HG03039 (cell line): ENCODE measurements around the gene SHISA9.

Experiments used
- ATAC-seq: cut with Tn5 transposase; IDR thresholded peaks from one replicate; pipeline ENCODE4 v1.9.1; 2021; ENCODE audit warnings: mild to moderate bottlenecking, moderate library complexity; ENCODE audit not compliant: unreplicated experiment

Gene SHISA9

GRCh38 chr16:13109171-13109570 is 207.8 kb downstream of the SHISA9 start:
- ATAC-seq, result no peak

GRCh38 chr16:13110124-13110796 is 208.9 kb downstream of the SHISA9 start:
- no peak for ATAC-seq

- no peak for ATAC-seq
Measured at GRCh38 chr16:13111747-13112146, 210.3 kb downstream of the SHISA9 start.

- ATAC-seq, result no peak
Measured at GRCh38 chr16:13113741-13114140, 212.3 kb downstream of the SHISA9 start.

- ATAC-seq, result no peak
Measured at GRCh38 chr16:13118091-13118490, 216.7 kb downstream of the SHISA9 start.

- no peak for ATAC-seq
Measured at GRCh38 chr16:13120091-13120490, 218.7 kb downstream of the SHISA9 start.

GRCh38 chr16:13120557-13120956 is 219.2 kb downstream of the SHISA9 start:
- no peak for ATAC-seq

- ATAC-seq, result no peak
Measured at GRCh38 chr16:13123991-13124390, 222.6 kb downstream of the SHISA9 start.

- ATAC-seq, result no peak
Measured at GRCh38 chr16:13127144-13127543, 225.7 kb downstream of the SHISA9 start.

GRCh38 chr16:13130586-13130985 is 229.2 kb downstream of the SHISA9 start:
- no peak for ATAC-seq

GRCh38 chr16:13134836-13135235 is 233.4 kb downstream of the SHISA9 start:
- no peak for ATAC-seq

GRCh38 chr16:13136901-13137300 is 235.5 kb downstream of the SHISA9 start:
- ATAC-seq, result no peak

- ATAC-seq, result no peak
Measured at GRCh38 chr16:13138528-13138927, 237.1 kb downstream of the SHISA9 start.

- ATAC-seq, result no peak
Measured at GRCh38 chr16:13139661-13140241, 238.4 kb downstream of the SHISA9 start.

- no peak for ATAC-seq
Measured at GRCh38 chr16:13143551-13143950, 242.2 kb downstream of the SHISA9 start.

- no peak for ATAC-seq
Measured at GRCh38 chr16:13146829-13147228, 245.4 kb downstream of the SHISA9 start.

GRCh38 chr16:13148294-13148693 is 246.9 kb downstream of the SHISA9 start:
- ATAC-seq, result no peak

GRCh38 chr16:13148836-13149235 is 247.4 kb downstream of the SHISA9 start:
- no peak for ATAC-seq

- ATAC-seq, result no peak
Measured at GRCh38 chr16:13150181-13150885, 248.9 kb downstream of the SHISA9 start.

GRCh38 chr16:13153696-13154095 is 252.3 kb downstream of the SHISA9 start:
- ATAC-seq, result no peak

GRCh38 chr16:13154799-13155198 is 253.4 kb downstream of the SHISA9 start:
- no peak for ATAC-seq

GRCh38 chr16:13155377-13155776 is 254.0 kb downstream of the SHISA9 start:
- ATAC-seq, result no peak
